KBM-7 (cell line): ENCODE results near the gene CNN2.

Experiments used
- DNase-seq: peaks from one replicate; pipeline ENCODE4 v3.0.0-alpha.2; 2015
- in situ Hi-C: fragments of 300-500 bp; cut with MboI; formaldehyde crosslinking; loops from 2 replicates; pipeline ENCODE4 v1.14.3; 2020; ENCODE audit warnings: low sequenced_read_pairs, low pct_unique_long_range_greater_than_20kb, mixed read lengths

CNN2 gene

GRCh38 chr19:1025960-1026782, at the start of gene CNN2:
TSS of gene CNN2 (plus strand) at chr19:1026608. CDS start at chr19:1026662, 54 bp downstream.
- in situ Hi-C loops, result no loop called here
- peak; percentile 71 for DNase-seq

- in situ Hi-C loops, result no loop called here
- DNase-seq, result no peak
These were observed 49.3 kb upstream of the CNN2 start for GRCh38 chr19:977058-977464.

GRCh38 chr19:979318-979741, 47.1 kb upstream of the CNN2 start:
- in situ Hi-C loops, result no loop called here
- DNase-seq, result no peak

GRCh38 chr19:980133-980998, 46.0 kb upstream of the CNN2 start:
- in situ Hi-C loops, result no loop called here
- no peak for DNase-seq

GRCh38 chr19:982567-983170, 43.7 kb upstream of the CNN2 start:
- in situ Hi-C loops, result no loop called here
- peak; percentile 82 for DNase-seq

- in situ Hi-C loops, result no loop called here
- peak; percentile 84 for DNase-seq
These were observed 42.0 kb upstream of the CNN2 start, which contains the start of gene WDR18 for GRCh38 chr19:984165-984967. TSS of gene WDR18 (plus strand) at chr19:984345. CDS start at chr19:984354, 9 bp downstream.

GRCh38 chr19:986083-986482, 40.3 kb upstream of the CNN2 start:
- no peak for DNase-seq
- in situ Hi-C loops, result no loop called here

GRCh38 chr19:988081-988480, 38.3 kb upstream of the CNN2 start:
- no peak for DNase-seq
- in situ Hi-C loops, result no loop called here

GRCh38 chr19:988510-988909, 37.9 kb upstream of the CNN2 start:
- DNase-seq, result no peak
- in situ Hi-C loops, result no loop called here

- DNase-seq, result no peak
- in situ Hi-C loops, result no loop called here
These were observed 36.9 kb upstream of the CNN2 start for GRCh38 chr19:989381-990081.

- in situ Hi-C loops, result no loop called here
- no peak for DNase-seq
These were observed 36.3 kb upstream of the CNN2 start for GRCh38 chr19:990119-990571.

GRCh38 chr19:990746-991145, 35.7 kb upstream of the CNN2 start:
- no peak for DNase-seq
- in situ Hi-C loops, result no loop called here

GRCh38 chr19:991174-991931, 35.1 kb upstream of the CNN2 start:
- in situ Hi-C loops, result no loop called here
- no peak for DNase-seq

- in situ Hi-C loops, result no loop called here
- DNase-seq, result no peak
These were observed 34.3 kb upstream of the CNN2 start for GRCh38 chr19:991932-992669.

- no peak for DNase-seq
- in situ Hi-C loops, result no loop called here
These were observed 33.7 kb upstream of the CNN2 start for GRCh38 chr19:992670-993055.

GRCh38 chr19:993361-993830, 33.0 kb upstream of the CNN2 start:
- in situ Hi-C loops, result no loop called here
- no peak for DNase-seq

- in situ Hi-C loops, result no loop called here
- no peak for DNase-seq
These were observed 32.5 kb upstream of the CNN2 start for GRCh38 chr19:993831-994393.
